Kidney epithelial cell (primary cell): ENCODE measurements around the gene GADD45B. TPM values are rescaled to one million over a fixed set of nuclear protein-coding genes. Genes with fewer than 3 reads are reported as not detected.
"Not testable (repeated sequence)": the region's sequence is repeated elsewhere in the genome, so short reads cannot be mapped to it uniquely, and the experiment has no call there.

Source experiments
- DNase-seq: peaks from one replicate; pipeline ENCODE4 v3.0.0-alpha.2; 2010; ENCODE audit warnings: low read depth
- H3K27me3 ChIP-seq: 2 replicates; pipeline ENCODE4 v1.6.0; 2011; ENCODE audit warnings: low read length; ENCODE audit not compliant: control insufficient read depth, insufficient read depth
- H3K36me3 ChIP-seq: 2 replicates; pipeline ENCODE4 v1.5.1; 2011; ENCODE audit warnings: low read length; ENCODE audit not compliant: control insufficient read depth, insufficient read depth
- H3K4me3 ChIP-seq: 2 replicates; pipeline ENCODE4 v1.5.1; 2011; ENCODE audit warnings: low read depth, mild to moderate bottlenecking, control low read depth, low read length
- total RNA-seq: library from RNA; depleted of rRNA; stranded (reverse); fragments of >200 nt; gene quantifications from 2 replicates; pipeline ENCODE4 v1.2.3, GENCODE V29; 2015
- TF ChIP-seq, protein P1 (sequence below): IDR thresholded peaks from 2 replicates; pipeline ENCODE4 v1.5.1; 2011; ENCODE audit warnings: mild to moderate bottlenecking, moderate library complexity, low read length, control low read depth, inconsistent platforms; ENCODE audit not compliant: insufficient read depth, poor library complexity, severe bottlenecking

GADD45B gene
- total RNA-seq, 1 donor from 2014 or later, result 99.6 TPM

DNA sequence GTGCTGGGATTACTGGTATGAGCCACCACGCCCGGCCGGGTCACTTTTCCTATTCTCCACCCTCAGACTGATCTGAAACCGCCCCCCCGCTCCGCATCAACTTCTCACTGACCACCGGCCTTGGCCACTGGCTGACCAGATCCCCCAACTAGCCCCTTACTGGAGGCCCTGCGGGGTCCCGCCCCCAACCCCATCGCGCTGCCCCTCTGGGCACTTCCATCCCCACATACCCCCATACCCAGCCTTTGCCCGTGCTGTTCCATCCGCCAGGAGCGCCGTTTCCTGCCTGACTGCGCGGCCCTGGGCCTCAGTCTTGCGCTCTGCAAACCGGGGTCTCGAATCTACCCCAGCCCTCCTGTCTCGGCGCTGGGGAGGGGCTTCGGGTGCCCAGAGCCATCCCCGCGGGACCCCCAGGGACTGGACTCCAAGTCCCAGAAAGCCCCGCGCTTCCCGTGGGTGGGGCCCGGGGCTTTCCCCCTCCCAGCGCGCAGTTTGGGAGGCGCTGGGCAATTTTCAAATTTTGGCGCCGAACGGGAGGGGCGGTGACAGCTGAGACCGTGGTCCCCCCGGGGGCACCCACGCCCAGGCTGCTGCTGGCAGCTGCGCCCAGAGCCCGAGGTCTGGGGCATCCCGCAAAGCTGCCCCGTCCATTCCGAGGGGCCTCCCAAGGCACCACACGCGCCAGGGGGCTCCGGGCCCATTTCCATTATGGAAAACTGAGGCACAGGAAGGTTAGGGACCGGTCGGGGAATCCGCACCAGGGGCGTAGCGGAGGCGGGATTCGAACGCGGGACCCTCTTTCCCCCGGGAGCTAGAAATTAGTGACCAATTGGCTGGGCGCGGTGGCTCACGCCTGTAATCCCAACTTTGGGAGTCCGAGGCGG is 13.9 kb upstream of the GADD45B start:
- TF ChIP-seq, protein P1, sequence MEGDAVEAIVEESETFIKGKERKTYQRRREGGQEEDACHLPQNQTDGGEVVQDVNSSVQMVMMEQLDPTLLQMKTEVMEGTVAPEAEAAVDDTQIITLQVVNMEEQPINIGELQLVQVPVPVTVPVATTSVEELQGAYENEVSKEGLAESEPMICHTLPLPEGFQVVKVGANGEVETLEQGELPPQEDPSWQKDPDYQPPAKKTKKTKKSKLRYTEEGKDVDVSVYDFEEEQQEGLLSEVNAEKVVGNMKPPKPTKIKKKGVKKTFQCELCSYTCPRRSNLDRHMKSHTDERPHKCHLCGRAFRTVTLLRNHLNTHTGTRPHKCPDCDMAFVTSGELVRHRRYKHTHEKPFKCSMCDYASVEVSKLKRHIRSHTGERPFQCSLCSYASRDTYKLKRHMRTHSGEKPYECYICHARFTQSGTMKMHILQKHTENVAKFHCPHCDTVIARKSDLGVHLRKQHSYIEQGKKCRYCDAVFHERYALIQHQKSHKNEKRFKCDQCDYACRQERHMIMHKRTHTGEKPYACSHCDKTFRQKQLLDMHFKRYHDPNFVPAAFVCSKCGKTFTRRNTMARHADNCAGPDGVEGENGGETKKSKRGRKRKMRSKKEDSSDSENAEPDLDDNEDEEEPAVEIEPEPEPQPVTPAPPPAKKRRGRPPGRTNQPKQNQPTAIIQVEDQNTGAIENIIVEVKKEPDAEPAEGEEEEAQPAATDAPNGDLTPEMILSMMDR, result peak; percentile 30
- DNase-seq, result no peak

GRCh38 chr19:2462635-2463421 is 13.1 kb upstream of the GADD45B start:
- Histone ChIP-seq H3K4me3 (peak overlapping the region; percentile 64), H3K27me3 (no peaks in the 10 kb centered on the region), H3K36me3 (no peaks in the 10 kb centered on the region)
- DNase-seq, result no peak
- TF ChIP-seq, protein P1, result no peak

More for the DNA sequence above, 13.9 kb upstream of the GADD45B start:
- Histone ChIP-seq H3K4me3 (peak overlapping the region; percentile 64), H3K36me3 (no peaks in the 10 kb centered on the region), H3K27me3 (no peaks in the 10 kb centered on the region)

- H3K4me3 ChIP-seq, H3K27me3 ChIP-seq, H3K36me3 ChIP-seq, DNase-seq: not testable (repeated sequence)
These were observed 12.2 kb upstream of the GADD45B start for GRCh38 chr19:2463694-2464093.

DNA sequence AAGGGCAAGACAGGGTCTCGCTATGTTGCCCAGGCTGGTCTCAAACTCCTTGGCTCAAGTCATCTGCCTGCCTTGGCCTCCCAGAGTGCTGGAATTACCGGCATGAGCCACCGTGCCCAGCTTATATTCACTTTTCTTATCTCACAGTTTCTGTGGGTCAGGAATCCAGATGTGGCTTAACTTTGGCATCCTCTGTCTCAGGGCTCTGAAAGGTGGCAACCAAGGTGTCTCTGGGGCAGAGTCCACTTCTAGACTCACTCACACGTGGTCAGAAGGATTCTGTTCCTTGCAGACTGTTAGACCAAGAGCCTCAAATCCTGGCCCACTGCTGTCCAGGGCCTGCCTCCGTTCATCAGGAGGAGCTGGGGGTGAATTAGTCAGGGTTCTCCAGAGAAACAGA is 11.5 kb upstream of the GADD45B start:
- H3K36me3 ChIP-seq, result no peaks in the 10 kb centered on the region
- TF ChIP-seq, protein P1, result no peak
- H3K4me3 ChIP-seq, result no peak overlapping the region
- no peaks in the 10 kb centered on the region for H3K27me3 ChIP-seq
- no peak for DNase-seq

DNA sequence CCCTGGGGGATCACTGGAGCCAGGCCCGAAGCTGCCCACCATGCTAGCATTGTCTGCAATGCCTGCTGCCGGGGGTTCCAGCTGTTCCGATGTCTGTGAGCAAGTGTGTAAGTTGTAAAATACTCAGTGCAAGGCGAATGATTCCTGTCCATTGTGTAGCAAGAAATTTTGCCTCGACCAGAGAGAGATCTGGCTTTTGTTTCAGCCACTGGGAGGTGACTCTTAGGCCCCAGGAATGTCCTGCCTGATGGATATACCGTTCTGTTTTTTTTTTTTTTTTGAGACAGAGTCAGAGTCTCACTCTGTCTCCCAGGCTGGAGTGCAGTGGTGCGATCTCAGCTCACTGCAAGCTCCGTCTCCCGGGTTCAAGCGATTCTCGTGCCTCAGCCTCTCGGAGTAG is 7.3 kb upstream of the GADD45B start:
- DNase-seq, result no peak

More for the DNA sequence above, 7.3 kb upstream of the GADD45B start:
- no peak overlapping the region for H3K4me3 ChIP-seq
- TF ChIP-seq, protein P1, result no peak
- H3K27me3 ChIP-seq, result no peaks in the 10 kb centered on the region
- no peaks in the 10 kb centered on the region for H3K36me3 ChIP-seq
